GM13977 (cell line): ENCODE data around the gene IL2RA.

Experiments
- DNase-seq: peaks from one replicate; pipeline ENCODE4 v3.0.0; 2012; ENCODE audit warnings: low spot score
- CTCF ChIP-seq: IDR thresholded peaks from 2 replicates; pipeline ENCODE4 v1.5.1; 2012; ENCODE audit warnings: mild to moderate bottlenecking, control low read depth; ENCODE audit not compliant: insufficient read depth; ENCODE audit errors: extremely low read depth, missing control alignments
- in situ Hi-C: fragments of 300-500 bp; cut with MboI; formaldehyde crosslinking; loops from one replicate; pipeline ENCODE4 v1.12.0; 2022; ENCODE audit warnings: low sequenced_read_pairs, low pct_unique_long_range_greater_than_20kb, mixed read lengths, inconsistent platforms; ENCODE audit not compliant: unreplicated experiment

Gene IL2RA

GRCh38 chr10:6092731-6093130 lies 30.6 kb upstream of the IL2RA start:
- no peak for TF ChIP-seq CTCF
- in situ Hi-C loops: no loop called here
- DNase-seq: no peak

GRCh38 chr10:6091630-6092029 lies 29.5 kb upstream of the IL2RA start:
- DNase-seq: no peak
- in situ Hi-C loops: no loop called here
- no peak for TF ChIP-seq CTCF

- in situ Hi-C loops: no loop called here
- TF ChIP-seq CTCF: no peak
- no peak for DNase-seq
Measured at GRCh38 chr10:6089334-6090219, 27.4 kb upstream of the IL2RA start.

GRCh38 chr10:6088721-6089333 lies 26.7 kb upstream of the IL2RA start, which contains the start of gene RBM17:
RBM17 (plus strand) TSS chr10:6089034; CDS start chr10:6097066, 8,032 bp downstream.
- peak; percentile 100 for TF ChIP-seq CTCF
- peak; percentile 96 for DNase-seq
- in situ Hi-C loops: no loop called here

GRCh38 chr10:6086375-6087233 lies 24.4 kb upstream of the IL2RA start:
- DNase-seq: peak; percentile 75
- TF ChIP-seq CTCF: peak; percentile 85
- in situ Hi-C loops: no loop called here
